GM21786 (cell line): ENCODE data around the gene PSIP1.
"Not testable (repeated sequence)": the region's sequence is repeated elsewhere in the genome, so short reads cannot be mapped to it uniquely, and the experiment has no call there.

Experiments used
- ATAC-seq: cut with Tn5 transposase; IDR thresholded peaks from one replicate; pipeline ENCODE4 v1.9.1; 2021; ENCODE audit not compliant: unreplicated experiment

The PSIP1 gene

GRCh38 chr9:15433661-15434060, 77.1 kb downstream of the PSIP1 start:
- ATAC-seq: peak; percentile 76

GRCh38 chr9:15433191-15433590, 77.6 kb downstream of the PSIP1 start:
- ATAC-seq: no peak

DNA sequence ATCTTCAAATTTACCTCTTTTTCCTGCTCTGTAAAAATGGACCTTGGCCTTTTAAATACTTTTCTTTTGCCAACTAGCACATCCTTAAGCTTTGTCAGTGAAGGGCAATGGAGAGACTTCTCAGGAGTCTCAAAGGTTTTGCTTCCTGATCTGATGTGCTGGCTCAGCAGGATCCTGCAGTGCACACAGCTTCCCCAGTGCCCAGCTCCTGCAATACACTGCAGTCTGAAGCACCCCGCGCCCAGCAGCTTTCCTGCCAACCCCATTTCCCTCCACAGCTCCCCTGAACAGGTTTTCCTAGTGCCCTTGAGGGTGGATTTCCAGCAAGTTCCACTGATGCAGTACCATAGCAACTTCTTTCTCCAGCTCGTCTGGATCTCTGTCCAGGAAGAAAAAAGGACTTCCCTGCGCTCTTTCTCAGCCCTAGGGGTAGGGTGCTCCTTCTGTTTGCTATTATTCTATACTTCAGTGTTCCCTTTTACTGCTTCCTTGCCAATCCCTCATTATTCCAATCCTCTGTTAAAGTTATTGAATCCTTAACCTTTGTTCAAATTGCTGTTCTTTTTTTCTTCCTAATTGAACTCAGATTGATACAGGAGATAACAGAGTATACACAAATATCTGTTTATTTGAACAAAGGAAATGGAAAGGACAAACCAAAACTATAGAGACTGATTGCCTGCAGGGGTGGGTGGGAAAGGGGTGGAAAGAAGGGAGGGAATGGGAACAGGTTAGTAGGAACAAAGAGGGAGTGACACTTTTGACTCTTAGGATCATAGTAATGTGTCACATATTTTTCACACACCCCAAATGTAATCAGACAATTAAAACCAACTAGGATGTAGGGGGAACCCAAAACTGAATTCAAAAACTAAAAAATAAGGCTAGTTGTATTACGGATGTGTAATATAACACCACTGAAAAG, 79.6 kb downstream of the PSIP1 start:
- ATAC-seq: no peak

GRCh38 chr9:15427702-15428101, 83.1 kb downstream of the PSIP1 start:
- not testable (repeated sequence) for ATAC-seq

GRCh38 chr9:15426019-15426418, 84.8 kb downstream of the PSIP1 start:
- peak; percentile 40 for ATAC-seq

DNA sequence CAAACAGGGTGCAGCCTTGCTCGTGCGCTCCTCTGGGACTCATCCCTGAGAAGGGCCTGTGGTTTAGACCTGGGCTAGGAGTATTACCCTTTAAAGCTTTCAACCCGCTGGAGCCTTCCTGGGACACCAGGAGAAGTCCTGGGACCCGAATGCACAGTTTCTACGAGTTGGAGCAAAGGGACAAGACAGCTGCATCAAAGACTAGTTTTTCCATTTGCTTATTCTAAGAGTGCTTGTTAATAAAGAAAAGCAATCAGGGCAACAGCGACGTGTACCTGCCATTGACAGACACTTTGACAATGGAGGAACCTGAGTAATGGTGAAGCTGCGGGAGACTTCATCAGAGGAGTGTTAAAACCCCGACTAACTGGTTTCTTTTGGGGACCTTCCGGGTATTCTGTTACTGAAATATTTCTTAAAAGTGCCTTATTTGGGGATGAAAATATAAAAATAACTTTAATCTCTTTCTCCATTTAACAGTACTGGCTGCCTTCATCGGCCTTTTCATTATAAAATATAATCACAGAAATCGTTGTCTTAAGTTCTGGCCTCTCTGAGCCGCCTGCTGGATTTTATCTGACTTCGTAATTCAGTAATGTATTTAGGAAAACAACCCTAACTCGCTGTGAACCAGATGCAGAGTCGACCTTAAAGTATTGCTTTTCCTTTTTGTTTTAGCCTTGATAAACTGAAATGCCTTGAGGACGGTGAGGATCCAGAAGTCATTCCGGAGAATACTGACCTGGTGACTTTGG, 87.4 kb downstream of the PSIP1 start:
- ATAC-seq: no peak

- peak; percentile 94 for ATAC-seq
Measured at GRCh38 chr9:15422372-15423230, 88.2 kb downstream of the PSIP1 start, which contains the start of gene SNAPC3. SNAPC3 (plus strand) TSS chr9:15422876; CDS start chr9:15422880, 4 bp downstream.

- no peak for ATAC-seq
Measured at GRCh38 chr9:15421990-15422371, 88.8 kb downstream of the PSIP1 start.

- ATAC-seq: no peak
Measured at GRCh38 chr9:15421532-15421931, 89.2 kb downstream of the PSIP1 start.

- no peak for ATAC-seq
Measured at GRCh38 chr9:15420796-15421195, 90.0 kb downstream of the PSIP1 start.

GRCh38 chr9:15417626-15418025, 93.1 kb downstream of the PSIP1 start:
- no peak for ATAC-seq

DNA sequence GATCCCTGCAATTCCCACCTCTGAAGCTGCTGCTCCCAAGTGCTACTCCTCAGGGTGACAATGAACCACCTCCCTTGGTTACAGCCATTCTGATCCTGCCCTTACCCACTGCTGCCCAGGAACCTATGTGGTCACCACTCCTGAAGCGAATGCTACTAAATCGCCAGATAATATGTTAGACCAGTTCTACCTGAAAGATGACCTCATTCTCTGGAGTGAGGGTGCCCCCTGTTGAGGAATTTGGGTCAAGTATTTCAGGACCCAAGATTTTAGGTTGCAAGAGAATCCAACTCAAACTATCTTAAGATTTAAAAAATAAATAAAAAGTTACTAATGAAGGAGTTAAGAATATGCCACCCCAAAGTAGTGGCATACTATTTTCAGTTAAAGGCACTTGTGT, 93.9 kb downstream of the PSIP1 start:
- ATAC-seq: peak; percentile 56
